IMR-90 (cell line): ENCODE measurements around the gene CLDN11. TPM values are rescaled to one million over a fixed set of nuclear protein-coding genes. Genes with fewer than 3 reads are reported as not detected.

Experiments used
- ATAC-seq: fragments of 200-7000 bp; cut with Tn5 transposase; 2 replicates; pipeline ENCODE4 v1.9.1; 2020; ENCODE audit warnings: low read depth, mild to moderate bottlenecking, moderate library complexity
- BruUV-seq: library from RNA; stranded (reverse); fragments of 400-500 nt; replicated peaks from 2 replicates; lab custom pipeline; 2021; lab: Mats Ljungman, UMichigan
- CTCF ChIA-PET: fragments of 300-600 bp; formaldehyde crosslinking; extraction: SDS; loops from one replicate; lab custom pipeline; 2021; ENCODE audit warnings: antibody characterized with exemption; lab: Yijun Ruan, JAX
- POLR2A ChIA-PET: fragments of 300-600 bp; sonication (Branson Sonifier 250); formaldehyde crosslinking; loops from one replicate; lab custom pipeline; 2022; ENCODE audit warnings: antibody characterized with exemption; ENCODE audit not compliant: unreplicated experiment; lab: Charles Lee
- DNase-seq: peaks from one replicate; pipeline ENCODE4 v3.0.0; 2013
- H2AFZ ChIP-seq: replicated peaks from 2 replicates; pipeline ENCODE3; 2013; ENCODE audit warnings: low read length, mild to moderate bottlenecking; ENCODE audit not compliant: poor library complexity
- H2AK5ac ChIP-seq: 2 replicates; pipeline ENCODE4 v1.6.1; 2013; ENCODE audit warnings: low read depth, low read length, inconsistent platforms
- H2AK9ac ChIP-seq: replicated peaks from 2 replicates; pipeline ENCODE3; 2013; ENCODE audit warnings: mild to moderate bottlenecking, low read depth, low read length, moderate library complexity; ENCODE audit not compliant: poor library complexity
- H2BK120ac ChIP-seq: 2 replicates; pipeline ENCODE4 v1.6.1; 2013; ENCODE audit warnings: low read depth, low read length, inconsistent platforms
- H2BK15ac ChIP-seq: 3 replicates; pipeline ENCODE4 v1.6.1; 2013; ENCODE audit warnings: low read depth, low read length, inconsistent platforms
- H2BK20ac ChIP-seq: 2 replicates; pipeline ENCODE4 v1.6.1; 2013; ENCODE audit warnings: low read depth, mild to moderate bottlenecking, inconsistent platforms, low read length, moderate library complexity
- H2BK5ac ChIP-seq: 2 replicates; pipeline ENCODE4 v1.6.1; 2013; ENCODE audit warnings: mild to moderate bottlenecking, low read depth, low read length, inconsistent platforms; ENCODE audit not compliant: poor library complexity, severe bottlenecking
- H3K14ac ChIP-seq: replicated peaks from 2 replicates; pipeline ENCODE4 v1.6.1; 2013; ENCODE audit warnings: low read depth, low read length, inconsistent platforms
- H3K18ac ChIP-seq: 2 replicates; pipeline ENCODE4 v1.6.1; 2013; ENCODE audit warnings: low read depth, low read length, control low read depth
- H3K23ac ChIP-seq: 2 replicates; pipeline ENCODE4 v1.6.1; 2013; ENCODE audit warnings: low read depth, low read length, inconsistent platforms
- H3K27ac ChIP-seq: 2 replicates; pipeline ENCODE4 v1.5.1; 2013; ENCODE audit warnings: mild to moderate bottlenecking, control low read depth, low read length; ENCODE audit not compliant: insufficient read depth
- H3K27me3 ChIP-seq: 2 replicates; pipeline ENCODE4 v1.6.1; 2013; ENCODE audit warnings: low read length; ENCODE audit not compliant: control insufficient read depth, insufficient read depth
- H3K36me3 ChIP-seq: 2 replicates; pipeline ENCODE4 v1.6.1; 2013; ENCODE audit warnings: low read length, mixed read lengths; ENCODE audit not compliant: control insufficient read depth, insufficient read depth
- H3K4ac ChIP-seq: 2 replicates; pipeline ENCODE4 v1.6.1; 2013; ENCODE audit warnings: low read depth, low read length, inconsistent platforms
- H3K4me1 ChIP-seq: 2 replicates; pipeline ENCODE4 v1.6.1; 2013; ENCODE audit warnings: low read length, mixed read lengths; ENCODE audit not compliant: control insufficient read depth, insufficient read depth
- H3K4me2 ChIP-seq: 2 replicates; pipeline ENCODE4 v1.6.1; 2013; ENCODE audit warnings: low read depth, mild to moderate bottlenecking, control low read depth, low read length, moderate library complexity
- H3K4me3 ChIP-seq: 2 replicates; pipeline ENCODE4 v1.5.1; 2013; ENCODE audit warnings: low read depth, mild to moderate bottlenecking, control low read depth, low read length, moderate library complexity; ENCODE audit not compliant: insufficient read depth
- H3K56ac ChIP-seq: 2 replicates; pipeline ENCODE4 v1.6.1; 2013; ENCODE audit warnings: low read length, inconsistent platforms; ENCODE audit not compliant: insufficient read depth; ENCODE audit errors: extremely low read depth
- H3K79me1 ChIP-seq, 2 experiments: 2 replicates each; pipeline ENCODE4 v1.6.1; 2013; ENCODE audit warnings: low read length in 2 of 2, inconsistent platforms in 1 of 2, low read depth in 1 of 2
- H3K9ac ChIP-seq: 2 replicates; pipeline ENCODE4 v1.6.1; 2013; ENCODE audit warnings: low read depth, low read length, control low read depth
- H3K9me1 ChIP-seq: 2 replicates; pipeline ENCODE4 v1.6.1; 2013; ENCODE audit warnings: low read length, inconsistent platforms; ENCODE audit not compliant: insufficient read depth
- H3K9me3 ChIP-seq: 2 replicates; pipeline ENCODE4 v1.6.1; 2013; ENCODE audit warnings: low read length; ENCODE audit not compliant: control insufficient read depth, insufficient read depth
- H4K20me1 ChIP-seq: 2 replicates; pipeline ENCODE4 v1.6.1; 2013; ENCODE audit warnings: low read length, inconsistent platforms; ENCODE audit not compliant: insufficient read depth
- H4K5ac ChIP-seq: 2 replicates; pipeline ENCODE4 v1.6.1; 2013; ENCODE audit warnings: mild to moderate bottlenecking, low read depth, low read length, control low read depth
- H4K8ac ChIP-seq, 2 experiments: 2 replicates each; pipeline ENCODE4 v1.6.1; 2013; ENCODE audit warnings: low read depth in 2 of 2, low read length in 2 of 2, control low read depth in 1 of 2, inconsistent platforms in 1 of 2
- H4K91ac ChIP-seq: 2 replicates; pipeline ENCODE4 v1.6.1; 2013; ENCODE audit warnings: low read depth, low read length, inconsistent platforms; ENCODE audit not compliant: insufficient read depth
- BHLHE40 ChIP-seq: fragments of 150-350 bp; IDR thresholded peaks from 2 replicates; pipeline ENCODE4 v1.6.1; 2016; ENCODE audit warnings: mild to moderate bottlenecking, low read depth, low read length
- CEBPB ChIP-seq: IDR thresholded peaks from 2 replicates; pipeline ENCODE4 v1.6.1; 2012; ENCODE audit warnings: low read depth, low read length, improper control_type of control experiment
- CHD1 ChIP-seq: IDR thresholded peaks from 2 replicates; pipeline ENCODE4 v1.6.1; 2012; ENCODE audit warnings: low read depth, low read length, improper control_type of control experiment
- FOS ChIP-seq: fragments of 150-350 bp; IDR thresholded peaks from 2 replicates; pipeline ENCODE4 v1.6.1; 2016; ENCODE audit warnings: low read depth, low read length
- MAFK ChIP-seq: IDR thresholded peaks from 2 replicates; pipeline ENCODE4 v1.6.1; 2012; ENCODE audit warnings: low read depth, low read length, improper control_type of control experiment
- MAZ ChIP-seq: IDR thresholded peaks from 2 replicates; pipeline ENCODE4 v1.6.1; 2012; ENCODE audit warnings: low read depth, mild to moderate bottlenecking, low read length, improper control_type of control experiment, moderate library complexity, borderline replicate concordance
- MXI1 ChIP-seq: IDR thresholded peaks from 2 replicates; pipeline ENCODE4 v1.6.1; 2012; ENCODE audit warnings: low read depth, mild to moderate bottlenecking, low read length, moderate library complexity, borderline replicate concordance
- NFE2L2 ChIP-seq: fragments of 150-350 bp; IDR thresholded peaks from 2 replicates; pipeline ENCODE4 v1.6.1; 2016; ENCODE audit warnings: low read depth, mild to moderate bottlenecking, low read length
- POLR2A ChIP-seq: IDR thresholded peaks from 2 replicates; pipeline ENCODE4 v1.6.1; 2012; ENCODE audit warnings: mild to moderate bottlenecking, low read depth, low read length
- RAD21 ChIP-seq: IDR thresholded peaks from 2 replicates; pipeline ENCODE4 v1.6.1; 2012; ENCODE audit warnings: low read length, improper control_type of control experiment
- RCOR1 ChIP-seq: IDR thresholded peaks from 2 replicates; pipeline ENCODE4 v1.6.1; 2012; ENCODE audit warnings: mild to moderate bottlenecking, low read length, improper control_type of control experiment; ENCODE audit not compliant: insufficient replicate concordance
- RFX5 ChIP-seq: IDR thresholded peaks from 2 replicates; pipeline ENCODE4 v1.8.0; 2012; ENCODE audit warnings: low read depth, mild to moderate bottlenecking, low read length, moderate library complexity
- SMC3 ChIP-seq: fragments of 150-350 bp; IDR thresholded peaks from 2 replicates; pipeline ENCODE4 v1.6.1; 2016; ENCODE audit warnings: low read depth, mild to moderate bottlenecking, antibody characterized with exemption, low read length, moderate library complexity
- USF2 ChIP-seq: fragments of 150-350 bp; IDR thresholded peaks from 2 replicates; pipeline ENCODE4 v1.6.1; 2017; ENCODE audit warnings: mild to moderate bottlenecking, antibody characterized with exemption, low read length, low read depth
- WGBS, 2 experiments: methylation state at CpG; one replicate each; pipeline versions ENCODE4 v1.1.5 to v1.1.7; 2013; ENCODE audit warnings: missing lambda C conversion rate in 2 of 2; ENCODE audit not compliant: insufficient read length in 1 of 2; ENCODE audit errors: extremely low coverage in 2 of 2; 5-methylcytosine and 5-hydroxymethylcytosine counted together
- dilution Hi-C: fragments of 300-500 bp; cut with HindIII; formaldehyde crosslinking; loops from one replicate; pipeline ENCODE4 v1.14.3; 2018; ENCODE audit warnings: low sequenced_read_pairs; ENCODE audit not compliant: unreplicated experiment
- in situ Hi-C: fragments of 300-500 bp; cut with MboI; formaldehyde crosslinking; loops from 3 replicates; pipeline ENCODE4 v1.14.3; 2019; ENCODE audit warnings: low sequenced_read_pairs, inconsistent platforms, mixed read lengths
- intact Hi-C: fragments of 100-400 bp; cut with micrococcal nuclease; formaldehyde crosslinking; loops from 2 replicates; pipeline ENCODE4 v1.10.0; 2022
- polyA plus RNA-seq, 3 experiments: library from polyadenylated mRNA; depleted of rRNA; stranded (reverse); fragments of >200 nt; gene quantifications; 2 replicates each; pipeline ENCODE4 v1.2.3, GENCODE V29; 2012; ENCODE audit warnings: low replicate concordance in 1 of 3
- total RNA-seq: library from RNA; depleted of rRNA; stranded (reverse); fragments of >200 nt; gene quantifications from 2 replicates; pipeline ENCODE4 v1.2.3, GENCODE V29; 2012
- TF ChIP-seq, protein P1 (sequence below): fragments of 150-350 bp; IDR thresholded peaks from 2 replicates; pipeline ENCODE4 v1.6.1; 2016; ENCODE audit warnings: low read depth, mild to moderate bottlenecking, low read length, moderate library complexity, borderline replicate concordance
- TF ChIP-seq, protein P2 (sequence below): conservative IDR thresholded peaks from 2 replicates; pipeline ENCODE4 v1.5.1; 2012; ENCODE audit warnings: mild to moderate bottlenecking, low read depth, low read length, improper control_type of control experiment

The CLDN11 gene
- total and polyA plus RNA-seq, 2 of the 4 experiments (the other 2 are of a cell fraction) = 245 to 318 TPM

GRCh38 chr3:170437176-170437575 lies 18.5 kb downstream of the CLDN11 start:
- H3K36me3 ChIP-seq = peaks cover 41% of the 10 kb centered on the region
- no peak overlapping the region for H3K4ac ChIP-seq
- H2BK120ac ChIP-seq = no peak overlapping the region
- H3K9me3 ChIP-seq = no peaks in the 10 kb centered on the region
- no peak overlapping the region for H2AK5ac ChIP-seq
- H3K4me3 ChIP-seq = no peak overlapping the region
- H3K18ac ChIP-seq = no peak overlapping the region
- CTCF ChIA-PET = interaction anchor here (1.0 kb wide), 1 partner anchor 23 kb away, joined by 5 read pairs; no protein-coding TSS in a partner anchor
- POLR2A ChIA-PET = no interaction called here
- no peak overlapping the region for H3K23ac ChIP-seq
- peaks cover 10% of the 10 kb centered on the region; the same call in 1 of the 2 replicates for H4K20me1 ChIP-seq
- peaks cover 3% of the 10 kb centered on the region; the same call in 1 of the 2 replicates for H3K4me1 ChIP-seq
- no peak overlapping the region for H3K9ac ChIP-seq
- no peak overlapping the region for H4K5ac ChIP-seq
- no peak overlapping the region for H2BK5ac ChIP-seq
- H3K9me1 ChIP-seq = peaks cover 12% of the 10 kb centered on the region
- no peak overlapping the region for H2BK20ac ChIP-seq
- ATAC-seq = no peak
- no peak overlapping the region for H3K14ac ChIP-seq
- H3K27ac ChIP-seq = no peak overlapping the region
- no peak overlapping the region for H2BK15ac ChIP-seq
- no peak overlapping the region for H4K91ac ChIP-seq
- no peak overlapping the region for H3K56ac ChIP-seq
- no peak overlapping the region for H4K8ac ChIP-seq
- H2AK9ac ChIP-seq = no peak overlapping the region
- no TSS peak for BruUV-seq
- in situ Hi-C loops = no loop called here
- intact Hi-C loops = no loop called here
- no peaks in the 10 kb centered on the region for H3K27me3 ChIP-seq
- dilution Hi-C loops = no loop called here
- peaks cover 0 to 15% of the 10 kb centered on the region in 2 experiments; a peak in 1 of 4 replicates for H3K79me1 ChIP-seq
- no CpG with 5 or more reads among the region's 4 CpGs for WGBS, 2 experiments
- no peak for DNase-seq
- H3K4me2 ChIP-seq = no peak overlapping the region
- no peak overlapping the region for H2AFZ ChIP-seq
- TF ChIP-seq NFE2L2 (no peak), RFX5 (no peak), RCOR1 (no peak), CHD1 (no peak), RAD21 (no peak), CEBPB (no peak), MXI1 (no peak), SMC3 (no peak), MAFK (no peak), BHLHE40 (no peak), POLR2A (no peak; the same call in 1 of the 2 replicates), FOS (no peak), MAZ (no peak), USF2 (no peak)
- TF ChIP-seq, protein P1, sequence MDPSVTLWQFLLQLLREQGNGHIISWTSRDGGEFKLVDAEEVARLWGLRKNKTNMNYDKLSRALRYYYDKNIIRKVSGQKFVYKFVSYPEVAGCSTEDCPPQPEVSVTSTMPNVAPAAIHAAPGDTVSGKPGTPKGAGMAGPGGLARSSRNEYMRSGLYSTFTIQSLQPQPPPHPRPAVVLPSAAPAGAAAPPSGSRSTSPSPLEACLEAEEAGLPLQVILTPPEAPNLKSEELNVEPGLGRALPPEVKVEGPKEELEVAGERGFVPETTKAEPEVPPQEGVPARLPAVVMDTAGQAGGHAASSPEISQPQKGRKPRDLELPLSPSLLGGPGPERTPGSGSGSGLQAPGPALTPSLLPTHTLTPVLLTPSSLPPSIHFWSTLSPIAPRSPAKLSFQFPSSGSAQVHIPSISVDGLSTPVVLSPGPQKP = no peak
- TF ChIP-seq, protein P2, sequence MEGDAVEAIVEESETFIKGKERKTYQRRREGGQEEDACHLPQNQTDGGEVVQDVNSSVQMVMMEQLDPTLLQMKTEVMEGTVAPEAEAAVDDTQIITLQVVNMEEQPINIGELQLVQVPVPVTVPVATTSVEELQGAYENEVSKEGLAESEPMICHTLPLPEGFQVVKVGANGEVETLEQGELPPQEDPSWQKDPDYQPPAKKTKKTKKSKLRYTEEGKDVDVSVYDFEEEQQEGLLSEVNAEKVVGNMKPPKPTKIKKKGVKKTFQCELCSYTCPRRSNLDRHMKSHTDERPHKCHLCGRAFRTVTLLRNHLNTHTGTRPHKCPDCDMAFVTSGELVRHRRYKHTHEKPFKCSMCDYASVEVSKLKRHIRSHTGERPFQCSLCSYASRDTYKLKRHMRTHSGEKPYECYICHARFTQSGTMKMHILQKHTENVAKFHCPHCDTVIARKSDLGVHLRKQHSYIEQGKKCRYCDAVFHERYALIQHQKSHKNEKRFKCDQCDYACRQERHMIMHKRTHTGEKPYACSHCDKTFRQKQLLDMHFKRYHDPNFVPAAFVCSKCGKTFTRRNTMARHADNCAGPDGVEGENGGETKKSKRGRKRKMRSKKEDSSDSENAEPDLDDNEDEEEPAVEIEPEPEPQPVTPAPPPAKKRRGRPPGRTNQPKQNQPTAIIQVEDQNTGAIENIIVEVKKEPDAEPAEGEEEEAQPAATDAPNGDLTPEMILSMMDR = no peak
